Measurements from ENCODE around the gene ZSWIM6. TPM values are rescaled to one million over a fixed set of nuclear protein-coding genes. Genes with fewer than 3 reads are reported as not detected.

Gene ZSWIM6
- total RNA-seq, 4 donors from 2014 or later = 1.9 to 4.0 (median 3.0) TPM

GRCh38 chr5:61534481-61535267, 202.6 kb downstream of the ZSWIM6 start:
- no peak for ATAC-seq
- intact Hi-C loops (cut with DNase I; ENCODE audit: low total_unique reads) = loop anchor here (10.0 kb wide), 1 partner anchor 90 kb away; no protein-coding TSS in a partner anchor
- DNase-seq = no peak
- H3K36me3 ChIP-seq = peaks cover 0 to 33% of the 10 kb centered on the region in 2 donors
- no peaks in the 10 kb centered on the region for H3K27me3 ChIP-seq
- no peak for TF ChIP-seq POLR2A (IDR thresholded peaks at IDR 0.05)
- TF ChIP-seq, protein P1, sequence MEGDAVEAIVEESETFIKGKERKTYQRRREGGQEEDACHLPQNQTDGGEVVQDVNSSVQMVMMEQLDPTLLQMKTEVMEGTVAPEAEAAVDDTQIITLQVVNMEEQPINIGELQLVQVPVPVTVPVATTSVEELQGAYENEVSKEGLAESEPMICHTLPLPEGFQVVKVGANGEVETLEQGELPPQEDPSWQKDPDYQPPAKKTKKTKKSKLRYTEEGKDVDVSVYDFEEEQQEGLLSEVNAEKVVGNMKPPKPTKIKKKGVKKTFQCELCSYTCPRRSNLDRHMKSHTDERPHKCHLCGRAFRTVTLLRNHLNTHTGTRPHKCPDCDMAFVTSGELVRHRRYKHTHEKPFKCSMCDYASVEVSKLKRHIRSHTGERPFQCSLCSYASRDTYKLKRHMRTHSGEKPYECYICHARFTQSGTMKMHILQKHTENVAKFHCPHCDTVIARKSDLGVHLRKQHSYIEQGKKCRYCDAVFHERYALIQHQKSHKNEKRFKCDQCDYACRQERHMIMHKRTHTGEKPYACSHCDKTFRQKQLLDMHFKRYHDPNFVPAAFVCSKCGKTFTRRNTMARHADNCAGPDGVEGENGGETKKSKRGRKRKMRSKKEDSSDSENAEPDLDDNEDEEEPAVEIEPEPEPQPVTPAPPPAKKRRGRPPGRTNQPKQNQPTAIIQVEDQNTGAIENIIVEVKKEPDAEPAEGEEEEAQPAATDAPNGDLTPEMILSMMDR (IDR thresholded peaks at IDR 0.05 in 4 of 5, conservative IDR thresholded peaks at IDR 0.05 in 1 of 5) = no peak
- in situ Hi-C loops (cut with MboI; ENCODE audit: low sequenced_read_pairs in 4 of 4) = no loop called here
- H3K4me3 ChIP-seq = no peak overlapping the region
- H3K9me3 ChIP-seq = no peaks in the 10 kb centered on the region
- no peak overlapping the region for H3K27ac ChIP-seq
- H3K4me1 ChIP-seq = no peaks in the 10 kb centered on the region

- in situ Hi-C loops (cut with MboI; ENCODE audit: low sequenced_read_pairs in 4 of 4) = no loop called here
- H3K9me3 ChIP-seq = no peaks in the 10 kb centered on the region
- H3K27ac ChIP-seq = no peak overlapping the region
- H3K4me3 ChIP-seq = no peak overlapping the region
- H3K4me1 ChIP-seq = no peaks in the 10 kb centered on the region
- ATAC-seq = no peak
- H3K36me3 ChIP-seq = peaks cover 0 to 33% of the 10 kb centered on the region in 2 donors
- intact Hi-C loops (cut with DNase I; ENCODE audit: low total_unique reads) = loop anchor here (10.0 kb wide), 1 partner anchor 91 kb away; no protein-coding TSS in a partner anchor
- TF ChIP-seq POLR2A (IDR thresholded peaks at IDR 0.05) = no peak
- TF ChIP-seq, protein P1 (IDR thresholded peaks at IDR 0.05 in 4 of 5, conservative IDR thresholded peaks at IDR 0.05 in 1 of 5) = no peak
- no peaks in the 10 kb centered on the region for H3K27me3 ChIP-seq
- no peak for DNase-seq
These were observed 203.8 kb downstream of the ZSWIM6 start for GRCh38 chr5:61535828-61536227.

DNA sequence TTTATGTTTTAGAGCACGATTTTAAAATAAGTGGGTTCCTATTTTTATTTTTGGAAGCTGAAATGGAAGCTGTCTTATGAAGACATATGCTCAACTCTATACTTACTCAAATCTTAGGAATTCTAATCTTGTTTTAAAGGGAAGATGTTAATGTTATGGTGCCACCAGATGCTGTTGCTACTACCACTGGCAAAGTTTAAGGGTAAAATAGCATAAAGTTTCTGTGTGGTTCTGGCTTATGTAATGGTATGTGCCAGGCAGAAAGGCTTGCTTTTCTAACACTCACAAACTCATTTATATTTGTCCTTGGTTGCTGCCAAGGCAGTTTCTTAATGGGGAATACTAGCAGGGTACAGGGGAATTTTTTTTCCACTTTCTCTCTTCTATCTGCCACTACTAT, 204.9 kb downstream of the ZSWIM6 start:
- H3K36me3 ChIP-seq = peaks cover 0 to 41% of the 10 kb centered on the region in 2 donors
- in situ Hi-C loops (cut with MboI; ENCODE audit: low sequenced_read_pairs in 4 of 4) = no loop called here
- H3K9me3 ChIP-seq = no peaks in the 10 kb centered on the region
- no peak for TF ChIP-seq POLR2A (IDR thresholded peaks at IDR 0.05)
- TF ChIP-seq, protein P1 (IDR thresholded peaks at IDR 0.05 in 4 of 5, conservative IDR thresholded peaks at IDR 0.05 in 1 of 5) = no peak
- no peak for ATAC-seq
- no peaks in the 10 kb centered on the region for H3K4me1 ChIP-seq
- DNase-seq = no peak
- intact Hi-C loops (cut with DNase I; ENCODE audit: low total_unique reads) = loop anchor here (10.0 kb wide), 1 partner anchor 92 kb away; no protein-coding TSS in a partner anchor
- no peaks in the 10 kb centered on the region for H3K27me3 ChIP-seq
- no peak overlapping the region for H3K27ac ChIP-seq
- H3K4me3 ChIP-seq = no peak overlapping the region

GRCh38 chr5:61538722-61539501, 206.9 kb downstream of the ZSWIM6 start:
- Histone ChIP-seq H3K9me3 (no peaks in the 10 kb centered on the region), H3K36me3 (peaks cover 3 to 57% of the 10 kb centered on the region in 2 donors), H3K27me3 (no peaks in the 10 kb centered on the region), H3K4me3 (no peak overlapping the region), H3K27ac (no peak overlapping the region), H3K4me1 (no peaks in the 10 kb centered on the region)
- ATAC-seq (no peak), DNase-seq (no peak)
- intact Hi-C loops (cut with DNase I; ENCODE audit: low total_unique reads) = loop anchor here (10.0 kb wide), 1 partner anchor 94 kb away; no protein-coding TSS in a partner anchor
- in situ Hi-C loops (cut with MboI; ENCODE audit: low sequenced_read_pairs in 4 of 4) = no loop called here
- no peak for TF ChIP-seq POLR2A (IDR thresholded peaks at IDR 0.05)
- TF ChIP-seq, protein P1 (IDR thresholded peaks at IDR 0.05 in 4 of 5, conservative IDR thresholded peaks at IDR 0.05 in 1 of 5) = no peak
